NCI-H226 (cell line): ENCODE measurements around the gene NOX5.

Experiments
- DNase-seq: peaks from one replicate; pipeline ENCODE4 v3.0.0-alpha.2; 2015

The NOX5 gene

GRCh38 chr15:69084404-69085030 lies 70.0 kb downstream of the NOX5 start:
- no peak for DNase-seq

- no peak for DNase-seq
Measured at GRCh38 chr15:69085325-69086081, 71.0 kb downstream of the NOX5 start.

DNA sequence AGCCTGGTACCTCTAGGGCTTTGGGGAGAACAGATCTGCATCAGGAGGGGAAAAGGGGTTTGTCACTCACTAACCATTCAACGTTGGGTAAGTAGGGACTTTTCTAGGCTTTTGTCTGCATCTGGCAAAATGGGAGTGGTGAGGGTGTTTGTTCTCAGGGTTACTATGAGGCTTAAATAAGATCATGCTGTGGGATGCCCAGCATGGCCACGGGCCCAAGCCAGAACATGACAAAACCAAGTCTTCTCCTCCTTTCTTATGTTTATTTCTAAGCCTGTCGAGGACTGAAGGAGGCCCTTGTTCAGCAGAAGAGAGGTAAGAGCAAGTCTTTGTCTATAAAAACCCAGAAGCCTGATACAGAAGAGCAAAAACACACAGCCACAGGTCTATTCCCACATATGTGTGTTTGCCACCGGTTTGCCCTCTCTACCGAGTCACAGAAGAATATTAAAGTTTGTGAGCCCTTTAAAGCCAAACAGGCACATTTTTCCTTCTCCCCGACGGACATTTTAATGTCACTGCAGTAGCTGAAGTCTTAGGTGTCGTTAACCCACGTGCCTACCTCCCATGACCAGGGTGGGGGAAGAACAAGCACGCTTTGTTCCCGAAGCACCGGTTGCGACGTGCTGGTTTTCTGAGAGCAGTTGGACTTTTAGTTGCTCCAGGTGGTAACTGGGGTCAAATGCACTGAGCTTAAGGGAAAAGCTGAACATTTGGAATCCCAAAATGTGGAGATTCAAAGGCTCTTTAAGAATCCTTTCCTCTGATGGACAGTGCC lies 72.1 kb downstream of the NOX5 start:
- DNase-seq: no peak

GRCh38 chr15:69087366-69087976 lies 73.0 kb downstream of the NOX5 start:
- DNase-seq: no peak

GRCh38 chr15:69088300-69088965 lies 73.9 kb downstream of the NOX5 start:
- no peak for DNase-seq

DNA sequence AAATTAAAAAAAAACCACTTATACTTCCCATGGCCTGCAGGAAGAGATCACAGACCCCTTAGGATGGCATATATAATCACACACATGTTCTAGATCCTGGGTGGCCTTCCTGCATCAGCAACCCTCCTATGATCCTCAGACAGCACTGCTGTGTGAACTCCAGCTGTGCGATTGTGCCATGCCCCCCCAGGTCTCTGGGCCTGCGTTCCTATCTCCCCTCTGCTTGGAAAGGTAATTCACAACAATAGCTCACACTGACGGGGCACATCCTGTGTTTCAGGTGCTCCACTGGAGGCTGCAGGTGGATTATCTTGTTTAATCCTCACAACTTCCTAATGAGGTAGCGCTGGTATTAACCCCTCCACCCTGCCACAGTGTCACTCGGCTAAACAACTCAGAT lies 74.8 kb downstream of the NOX5 start:
- DNase-seq: no peak

DNA sequence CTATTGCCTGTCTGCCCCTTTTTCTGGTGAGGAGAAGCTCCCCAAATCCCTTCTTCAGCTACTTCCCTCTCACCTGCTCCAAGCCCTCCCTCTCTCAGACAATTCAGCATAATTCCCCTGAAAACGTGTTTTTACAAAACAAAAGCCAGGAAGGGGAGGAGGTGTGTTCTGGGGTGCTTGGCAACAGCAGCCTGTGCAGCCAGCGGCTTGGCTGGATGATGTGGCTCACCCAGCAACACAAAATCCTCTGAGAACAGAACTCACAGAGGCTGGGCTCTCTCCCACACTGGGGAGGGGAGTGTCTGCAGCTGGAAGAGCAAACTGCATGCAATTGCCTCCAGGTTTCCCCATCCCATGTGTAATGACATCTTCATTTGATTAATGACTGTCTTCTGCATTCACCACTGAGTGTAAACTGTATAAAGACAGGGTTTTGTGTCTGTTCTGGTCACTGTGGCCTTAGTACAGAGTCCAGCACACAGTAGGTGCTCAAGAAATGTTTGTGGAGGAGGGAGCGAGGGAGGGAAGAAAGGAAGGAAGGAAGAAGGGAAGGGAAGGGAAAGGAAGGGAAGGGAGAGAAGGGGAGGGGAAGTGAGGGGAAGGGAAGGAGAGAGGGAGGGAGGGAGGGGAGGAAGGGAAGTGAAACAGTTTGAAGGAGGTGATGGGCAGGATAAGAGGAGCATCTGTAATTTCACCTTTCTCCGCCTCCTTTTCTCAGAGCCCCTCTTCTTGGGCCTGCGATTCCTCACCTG lies 75.9 kb downstream of the NOX5 start:
- peak; percentile 35 for DNase-seq

DNA sequence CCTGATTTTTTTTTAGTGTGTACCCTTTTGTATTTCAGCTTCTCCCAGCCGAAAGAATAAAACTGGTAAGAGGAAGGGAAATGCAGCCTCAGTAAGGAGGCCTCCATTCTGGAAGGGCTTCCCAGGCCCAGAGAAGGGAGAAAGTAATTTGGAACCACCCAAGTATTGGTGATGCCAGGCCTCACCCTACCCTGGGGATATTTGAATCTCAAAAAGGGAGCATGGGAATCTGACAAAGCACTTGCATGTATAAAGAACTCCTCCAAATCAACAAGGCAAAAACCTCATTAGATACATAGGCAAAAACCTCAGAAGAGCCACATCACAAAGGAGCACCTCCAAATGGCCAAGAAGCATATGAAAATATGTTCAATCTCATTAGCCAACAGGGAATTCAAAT lies 77.2 kb downstream of the NOX5 start:
- no peak for DNase-seq

DNA sequence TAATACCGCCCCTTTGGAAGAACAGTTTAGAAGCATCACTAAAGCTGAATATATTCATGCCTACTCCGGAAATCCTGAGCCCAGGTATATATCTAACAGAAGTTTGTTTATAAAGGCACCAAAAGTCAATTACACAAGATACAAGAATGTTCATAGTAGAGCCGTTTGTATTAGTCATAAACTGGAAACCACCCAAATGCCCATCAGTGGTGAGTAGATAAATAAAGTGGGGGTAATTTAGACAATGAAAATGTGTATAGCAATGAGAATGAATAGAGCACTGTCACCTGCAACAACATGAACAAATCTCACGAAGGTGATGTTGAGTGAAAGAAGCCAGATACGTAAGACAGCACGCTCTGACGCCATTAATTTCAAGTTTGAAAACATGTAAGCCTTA lies 77.7 kb downstream of the NOX5 start:
- peak; percentile 91 for DNase-seq

GRCh38 chr15:69093127-69093526 lies 78.6 kb downstream of the NOX5 start:
- peak; percentile 88 for DNase-seq

DNA sequence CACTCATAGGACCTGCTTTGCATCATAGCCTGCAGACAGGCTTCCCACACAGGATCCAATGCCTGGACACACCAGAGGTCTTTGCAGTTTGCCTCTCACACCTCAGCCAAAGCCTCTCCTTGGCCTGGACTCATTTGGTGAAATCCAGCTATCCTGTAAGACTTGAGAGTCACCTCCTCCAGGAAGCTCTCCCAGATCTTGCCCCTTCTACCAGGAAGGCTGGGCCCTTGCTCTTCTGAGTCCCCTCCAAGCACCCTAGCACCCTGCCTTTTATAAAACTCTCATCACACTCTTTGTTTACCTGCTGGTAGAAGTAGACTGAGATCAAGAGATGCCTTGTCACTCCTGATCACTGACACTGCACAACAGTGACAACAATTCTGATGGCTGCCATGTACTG lies 79.1 kb downstream of the NOX5 start:
- no peak for DNase-seq

- no peak for DNase-seq
Measured at GRCh38 chr15:69094124-69094921, 79.8 kb downstream of the NOX5 start.

GRCh38 chr15:69095274-69095673 lies 80.8 kb downstream of the NOX5 start:
- no peak for DNase-seq

GRCh38 chr15:69096196-69096595 lies 81.7 kb downstream of the NOX5 start:
- DNase-seq: no peak

DNA sequence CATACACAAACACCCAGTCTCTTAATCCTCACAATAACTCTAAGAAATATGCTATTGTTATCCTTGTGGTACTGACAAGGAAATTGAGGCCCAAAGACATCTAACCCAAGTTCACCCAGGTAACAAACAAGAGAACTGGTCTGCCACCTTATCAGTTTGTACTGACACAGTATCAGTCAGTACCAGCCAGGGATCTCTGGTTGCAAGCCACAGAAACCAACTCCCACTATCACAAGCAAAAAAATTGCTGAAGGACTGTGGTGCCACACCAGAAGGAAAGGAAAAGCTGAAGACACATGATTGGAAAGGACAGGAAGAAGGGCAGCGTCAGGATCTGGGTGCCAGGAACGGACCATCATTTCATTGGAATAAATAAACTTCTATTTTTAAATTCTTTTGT lies 82.1 kb downstream of the NOX5 start:
- DNase-seq: no peak

DNA sequence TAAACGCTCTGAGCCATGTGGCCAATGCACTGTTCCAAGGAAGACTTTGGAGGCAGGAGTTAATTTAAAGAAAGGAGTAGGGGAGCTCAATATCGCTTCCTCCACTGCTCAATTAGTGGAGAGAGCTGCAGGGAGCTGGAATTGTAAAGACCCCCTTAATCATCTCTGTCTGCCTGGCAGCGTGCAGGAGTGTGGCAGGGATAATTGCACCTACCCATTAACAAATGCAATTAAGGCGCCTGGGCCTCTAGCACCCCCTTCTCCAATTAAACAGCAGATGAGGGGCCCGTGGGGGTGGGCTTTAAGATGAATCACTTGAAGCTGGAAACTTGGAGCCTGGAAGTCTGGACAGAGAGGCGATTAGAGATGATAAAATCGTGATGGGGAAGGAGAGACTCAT lies 84.3 kb downstream of the NOX5 start:
- DNase-seq: no peak

- DNase-seq: no peak
Measured at GRCh38 chr15:69099941-69100340, 85.4 kb downstream of the NOX5 start.

- DNase-seq: no peak
Measured at GRCh38 chr15:69100821-69101220, 86.3 kb downstream of the NOX5 start.

GRCh38 chr15:69104050-69104750 lies 89.7 kb downstream of the NOX5 start:
- no peak for DNase-seq

DNA sequence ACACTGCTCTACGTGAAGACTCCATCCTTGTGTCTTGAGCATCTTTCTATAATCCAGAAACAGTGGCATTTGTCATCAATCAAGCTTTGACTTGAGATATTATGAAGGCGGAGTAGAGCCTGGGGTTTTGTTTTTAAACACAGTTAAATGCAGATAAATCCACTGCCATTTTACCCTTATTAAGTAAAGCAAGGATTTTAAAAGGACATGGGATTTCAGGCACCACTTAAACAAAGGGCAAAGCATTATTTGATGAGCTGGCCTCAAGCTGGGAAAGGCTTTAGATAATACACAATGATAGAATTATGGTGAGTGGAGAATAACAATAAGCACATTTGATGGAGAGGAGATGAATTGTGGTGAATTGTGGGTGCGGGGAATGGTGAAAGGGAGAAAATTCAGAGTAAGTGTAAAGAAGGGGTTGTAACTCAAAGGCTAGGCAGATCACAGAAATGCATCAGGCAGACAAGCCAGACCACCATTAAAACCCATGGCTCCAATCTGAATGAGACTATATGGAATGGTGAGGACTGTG lies 91.0 kb downstream of the NOX5 start:
- no peak for DNase-seq
